SH-SY5Y (cell line): ENCODE results near the gene TMEM183A.

Experiments used
- GATA2 ChIP-seq: IDR thresholded peaks from 2 replicates; pipeline ENCODE4 v1.6.1; 2011; ENCODE audit warnings: mild to moderate bottlenecking, low read depth, low read length
- GATA3 ChIP-seq: IDR thresholded peaks from 2 replicates; pipeline ENCODE4 v1.6.1; 2011; ENCODE audit warnings: low read depth, mild to moderate bottlenecking, low read length, moderate library complexity

TMEM183A gene

GRCh38 chr1:202972046-202972445 lies 35.1 kb upstream of the TMEM183A start:
- TF ChIP-seq GATA2 (no peak), GATA3 (no peak)

GRCh38 chr1:202974856-202975255 lies 32.3 kb upstream of the TMEM183A start:
- no peak for TF ChIP-seq GATA3
- no peak for TF ChIP-seq GATA2

GRCh38 chr1:202976633-202977032 lies 30.5 kb upstream of the TMEM183A start:
- TF ChIP-seq GATA2 (no peak), GATA3 (no peak)

GRCh38 chr1:202979459-202979858 lies 27.7 kb upstream of the TMEM183A start:
- no peak for TF ChIP-seq GATA2
- no peak for TF ChIP-seq GATA3

GRCh38 chr1:202981939-202982338 lies 25.2 kb upstream of the TMEM183A start:
- TF ChIP-seq GATA3, result no peak
- TF ChIP-seq GATA2, result no peak

- TF ChIP-seq GATA2 (no peak), GATA3 (no peak)
Observed at GRCh38 chr1:202982715-202983430, 24.3 kb upstream of the TMEM183A start.

- TF ChIP-seq GATA3 (no peak), GATA2 (no peak)
Observed at GRCh38 chr1:202987255-202987654, 19.9 kb upstream of the TMEM183A start.

- TF ChIP-seq GATA3, result no peak
- TF ChIP-seq GATA2, result no peak
Observed at GRCh38 chr1:202987922-202988583, 19.1 kb upstream of the TMEM183A start.

GRCh38 chr1:202989879-202990278 lies 17.3 kb upstream of the TMEM183A start:
- no peak for TF ChIP-seq GATA3
- TF ChIP-seq GATA2, result no peak

- no peak for TF ChIP-seq GATA2
- TF ChIP-seq GATA3, result no peak
Observed at GRCh38 chr1:202991112-202991511, 16.1 kb upstream of the TMEM183A start.

GRCh38 chr1:202994756-202995155 lies 12.4 kb upstream of the TMEM183A start:
- TF ChIP-seq GATA3, result no peak
- no peak for TF ChIP-seq GATA2

GRCh38 chr1:202998836-202999750 lies 8.1 kb upstream of the TMEM183A start:
- no peak for TF ChIP-seq GATA3

- no peak for TF ChIP-seq GATA2
- TF ChIP-seq GATA3, result no peak
Observed at GRCh38 chr1:203000217-203000944, 6.8 kb upstream of the TMEM183A start.

GRCh38 chr1:203001986-203002385 lies 5.2 kb upstream of the TMEM183A start:
- TF ChIP-seq GATA3 (no peak), GATA2 (no peak)
